Measurements from ENCODE around the gene CELSR1.

GRCh38 chr22:46447906-46448305, 89.5 kb downstream of the CELSR1 start:
- TF ChIP-seq POLR2A (IDR thresholded peaks at IDR 0.05; ENCODE audit: low read depth, low read length) (no peak), POLR2AphosphoS5 (IDR thresholded peaks at IDR 0.05; ENCODE audit: low read depth, low read length) (no peak), TAF1 (IDR thresholded peaks at IDR 0.05; ENCODE audit: borderline replicate concordance, low read depth, low read length) (no peak)

Data from GM12892 (cell line).